ENCODE data around the gene PABPN1L. TPM values are rescaled to one million over a fixed set of nuclear protein-coding genes. Genes with fewer than 3 reads are reported as not detected.
A peak's percentile ranks its signal among the peaks of the same experiment; 100 is the strongest.

Gene PABPN1L
- total and polyA plus RNA-seq, 9 of the 15 experiments (the other 6 are each of a cell fraction or from before 2014, with no cell fraction given): 0.11 to 0.32 TPM; not detected in 7

DNA sequence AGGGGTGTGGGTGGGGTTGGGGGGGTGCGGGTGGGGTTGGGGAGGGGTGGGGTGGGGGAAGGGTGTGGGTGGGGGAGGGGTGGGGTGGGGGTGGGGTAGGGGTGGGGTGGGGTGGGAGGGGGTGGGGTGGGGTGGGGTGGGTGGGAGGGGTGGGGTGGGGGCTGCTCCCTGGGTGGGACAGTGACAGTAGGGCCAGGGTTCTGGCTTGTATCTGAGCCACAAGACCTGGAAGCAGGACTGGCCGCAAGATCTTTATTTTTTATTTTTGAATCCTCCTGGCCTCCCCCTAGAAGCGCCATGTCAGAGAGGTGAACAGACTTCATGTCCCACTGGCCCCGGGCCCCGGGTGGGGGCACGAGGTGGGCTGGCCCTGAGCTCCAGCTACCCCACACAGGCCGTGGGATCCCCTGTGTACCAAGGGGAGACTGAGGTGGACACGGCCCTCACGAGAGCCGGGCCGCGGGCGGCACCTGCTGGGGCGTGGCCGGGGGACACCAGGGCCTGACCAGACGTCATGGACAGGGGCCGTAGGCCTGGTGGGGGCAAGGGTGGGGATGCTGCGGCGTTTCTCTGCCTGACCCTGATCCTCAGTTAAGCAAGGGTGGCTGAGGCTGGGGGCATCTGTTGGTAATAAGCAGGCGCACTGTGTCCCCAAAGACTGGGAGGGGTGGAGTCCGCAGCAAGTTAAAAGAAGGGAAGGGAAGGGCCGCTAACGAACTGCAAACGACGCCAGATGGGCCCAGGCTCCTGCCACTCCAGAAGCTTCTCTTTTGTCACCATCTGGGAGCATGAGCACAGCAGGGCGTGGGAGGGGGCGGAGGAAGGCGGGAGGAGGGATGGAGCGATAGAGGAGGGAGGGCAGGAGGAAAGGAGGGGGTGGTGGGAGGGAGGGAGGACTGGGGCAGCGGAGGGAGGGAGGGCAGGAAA lies 22.3 kb upstream of the PABPN1L start (continued):
- TF ChIP-seq, protein P1, sequence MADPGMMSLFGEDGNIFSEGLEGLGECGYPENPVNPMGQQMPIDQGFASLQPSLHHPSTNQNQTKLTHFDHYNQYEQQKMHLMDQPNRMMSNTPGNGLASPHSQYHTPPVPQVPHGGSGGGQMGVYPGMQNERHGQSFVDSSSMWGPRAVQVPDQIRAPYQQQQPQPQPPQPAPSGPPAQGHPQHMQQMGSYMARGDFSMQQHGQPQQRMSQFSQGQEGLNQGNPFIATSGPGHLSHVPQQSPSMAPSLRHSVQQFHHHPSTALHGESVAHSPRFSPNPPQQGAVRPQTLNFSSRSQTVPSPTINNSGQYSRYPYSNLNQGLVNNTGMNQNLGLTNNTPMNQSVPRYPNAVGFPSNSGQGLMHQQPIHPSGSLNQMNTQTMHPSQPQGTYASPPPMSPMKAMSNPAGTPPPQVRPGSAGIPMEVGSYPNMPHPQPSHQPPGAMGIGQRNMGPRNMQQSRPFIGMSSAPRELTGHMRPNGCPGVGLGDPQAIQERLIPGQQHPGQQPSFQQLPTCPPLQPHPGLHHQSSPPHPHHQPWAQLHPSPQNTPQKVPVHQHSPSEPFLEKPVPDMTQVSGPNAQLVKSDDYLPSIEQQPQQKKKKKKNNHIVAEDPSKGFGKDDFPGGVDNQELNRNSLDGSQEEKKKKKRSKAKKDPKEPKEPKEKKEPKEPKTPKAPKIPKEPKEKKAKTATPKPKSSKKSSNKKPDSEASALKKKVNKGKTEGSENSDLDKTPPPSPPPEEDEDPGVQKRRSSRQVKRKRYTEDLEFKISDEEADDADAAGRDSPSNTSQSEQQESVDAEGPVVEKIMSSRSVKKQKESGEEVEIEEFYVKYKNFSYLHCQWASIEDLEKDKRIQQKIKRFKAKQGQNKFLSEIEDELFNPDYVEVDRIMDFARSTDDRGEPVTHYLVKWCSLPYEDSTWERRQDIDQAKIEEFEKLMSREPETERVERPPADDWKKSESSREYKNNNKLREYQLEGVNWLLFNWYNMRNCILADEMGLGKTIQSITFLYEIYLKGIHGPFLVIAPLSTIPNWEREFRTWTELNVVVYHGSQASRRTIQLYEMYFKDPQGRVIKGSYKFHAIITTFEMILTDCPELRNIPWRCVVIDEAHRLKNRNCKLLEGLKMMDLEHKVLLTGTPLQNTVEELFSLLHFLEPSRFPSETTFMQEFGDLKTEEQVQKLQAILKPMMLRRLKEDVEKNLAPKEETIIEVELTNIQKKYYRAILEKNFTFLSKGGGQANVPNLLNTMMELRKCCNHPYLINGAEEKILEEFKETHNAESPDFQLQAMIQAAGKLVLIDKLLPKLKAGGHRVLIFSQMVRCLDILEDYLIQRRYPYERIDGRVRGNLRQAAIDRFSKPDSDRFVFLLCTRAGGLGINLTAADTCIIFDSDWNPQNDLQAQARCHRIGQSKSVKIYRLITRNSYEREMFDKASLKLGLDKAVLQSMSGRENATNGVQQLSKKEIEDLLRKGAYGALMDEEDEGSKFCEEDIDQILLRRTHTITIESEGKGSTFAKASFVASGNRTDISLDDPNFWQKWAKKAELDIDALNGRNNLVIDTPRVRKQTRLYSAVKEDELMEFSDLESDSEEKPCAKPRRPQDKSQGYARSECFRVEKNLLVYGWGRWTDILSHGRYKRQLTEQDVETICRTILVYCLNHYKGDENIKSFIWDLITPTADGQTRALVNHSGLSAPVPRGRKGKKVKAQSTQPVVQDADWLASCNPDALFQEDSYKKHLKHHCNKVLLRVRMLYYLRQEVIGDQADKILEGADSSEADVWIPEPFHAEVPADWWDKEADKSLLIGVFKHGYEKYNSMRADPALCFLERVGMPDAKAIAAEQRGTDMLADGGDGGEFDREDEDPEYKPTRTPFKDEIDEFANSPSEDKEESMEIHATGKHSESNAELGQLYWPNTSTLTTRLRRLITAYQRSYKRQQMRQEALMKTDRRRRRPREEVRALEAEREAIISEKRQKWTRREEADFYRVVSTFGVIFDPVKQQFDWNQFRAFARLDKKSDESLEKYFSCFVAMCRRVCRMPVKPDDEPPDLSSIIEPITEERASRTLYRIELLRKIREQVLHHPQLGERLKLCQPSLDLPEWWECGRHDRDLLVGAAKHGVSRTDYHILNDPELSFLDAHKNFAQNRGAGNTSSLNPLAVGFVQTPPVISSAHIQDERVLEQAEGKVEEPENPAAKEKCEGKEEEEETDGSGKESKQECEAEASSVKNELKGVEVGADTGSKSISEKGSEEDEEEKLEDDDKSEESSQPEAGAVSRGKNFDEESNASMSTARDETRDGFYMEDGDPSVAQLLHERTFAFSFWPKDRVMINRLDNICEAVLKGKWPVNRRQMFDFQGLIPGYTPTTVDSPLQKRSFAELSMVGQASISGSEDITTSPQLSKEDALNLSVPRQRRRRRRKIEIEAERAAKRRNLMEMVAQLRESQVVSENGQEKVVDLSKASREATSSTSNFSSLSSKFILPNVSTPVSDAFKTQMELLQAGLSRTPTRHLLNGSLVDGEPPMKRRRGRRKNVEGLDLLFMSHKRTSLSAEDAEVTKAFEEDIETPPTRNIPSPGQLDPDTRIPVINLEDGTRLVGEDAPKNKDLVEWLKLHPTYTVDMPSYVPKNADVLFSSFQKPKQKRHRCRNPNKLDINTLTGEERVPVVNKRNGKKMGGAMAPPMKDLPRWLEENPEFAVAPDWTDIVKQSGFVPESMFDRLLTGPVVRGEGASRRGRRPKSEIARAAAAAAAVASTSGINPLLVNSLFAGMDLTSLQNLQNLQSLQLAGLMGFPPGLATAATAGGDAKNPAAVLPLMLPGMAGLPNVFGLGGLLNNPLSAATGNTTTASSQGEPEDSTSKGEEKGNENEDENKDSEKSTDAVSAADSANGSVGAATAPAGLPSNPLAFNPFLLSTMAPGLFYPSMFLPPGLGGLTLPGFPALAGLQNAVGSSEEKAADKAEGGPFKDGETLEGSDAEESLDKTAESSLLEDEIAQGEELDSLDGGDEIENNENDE (IDR thresholded peaks at IDR 0.05; ENCODE audit: low read depth, low read length): no peak
- TF ChIP-seq RBM22 (IDR thresholded peaks at IDR 0.05; ENCODE audit: low read depth, low read length, poor library complexity, severe bottlenecking) (peak; percentile 98), ZBTB7A (IDR thresholded peaks at IDR 0.05; ENCODE audit: borderline replicate concordance, control insufficient read depth, low read depth, low read length) (peak; percentile 26; the same call in 1 of the 2 replicates), CCNT2 (IDR thresholded peaks at IDR 0.05; ENCODE audit: borderline replicate concordance, extremely low read depth, insufficient read length, low read depth, low read length) (peak; percentile 43), TFAP4 (CRISPR knock-in tag; IDR thresholded peaks at IDR 0.05; ENCODE audit: borderline replicate concordance) (0 out of 2 replicates have a peak, but pooled peaks have one; percentile 11), TAF1 (IDR thresholded peaks at IDR 0.05; ENCODE audit: control insufficient read depth, extremely low read depth, insufficient read depth, low read length, severe bottlenecking) (no peak), EGR1 (conservative IDR thresholded peaks at IDR 0.05) (0 out of 2 replicates have a peak, but pooled peaks have one; percentile 17), CSDE1 (IDR thresholded peaks at IDR 0.05) (no peak), RCOR1 (IDR thresholded peaks at IDR 0.05; ENCODE audit: borderline replicate concordance in 1 of 2, low read depth in 2 of 2, low read length in 2 of 2) (no peak), RBM39 (optimal IDR thresholded peaks at IDR 0.05; ENCODE audit: low read depth, low read length) (peak; percentile 35), BHLHE40 (IDR thresholded peaks at IDR 0.05; ENCODE audit: low read length) (no peak), ZNF717 (CRISPR knock-in tag; IDR thresholded peaks at IDR 0.05) (no peak), ZKSCAN3 (CRISPR knock-in tag; IDR thresholded peaks at IDR 0.05) (no peak), POLR2G (IDR thresholded peaks at IDR 0.05; ENCODE audit: low read depth, low read length) (peak; percentile 82)

All from K562 (cell line).